HG02763 (cell line): Measurements from ENCODE around the gene DPH6.

ENCODE experiments used
- ATAC-seq: cut with Tn5 transposase; IDR thresholded peaks from one replicate; pipeline ENCODE4 v1.9.1; 2021; ENCODE audit warnings: mild to moderate bottlenecking, moderate library complexity; ENCODE audit not compliant: unreplicated experiment

DPH6 gene

DNA sequence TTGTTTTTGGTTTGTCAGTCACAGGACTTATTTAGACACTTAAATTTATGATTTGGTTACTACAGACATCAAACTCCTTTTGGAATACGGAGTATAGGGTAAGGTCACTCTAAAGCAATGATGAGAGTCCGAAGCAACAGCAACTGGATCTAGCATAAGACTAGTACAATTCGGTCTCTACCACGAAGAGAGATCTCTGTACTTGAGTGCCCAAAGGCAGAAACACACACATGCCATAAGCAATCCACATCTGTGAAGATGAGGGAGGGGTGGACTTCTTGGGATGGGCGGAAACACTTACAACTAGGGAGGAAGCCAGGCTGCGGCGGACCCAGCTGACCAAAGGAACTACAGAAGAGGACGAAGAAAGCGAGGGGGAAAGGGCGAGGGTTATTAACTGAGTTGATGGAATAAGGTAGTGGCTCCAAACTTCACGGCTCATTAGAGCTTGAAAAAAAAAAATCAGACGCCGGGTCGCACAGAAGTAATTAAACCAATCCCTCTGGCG is 595 bp downstream of the DPH6 start:
- peak; percentile 19 for ATAC-seq

DNA sequence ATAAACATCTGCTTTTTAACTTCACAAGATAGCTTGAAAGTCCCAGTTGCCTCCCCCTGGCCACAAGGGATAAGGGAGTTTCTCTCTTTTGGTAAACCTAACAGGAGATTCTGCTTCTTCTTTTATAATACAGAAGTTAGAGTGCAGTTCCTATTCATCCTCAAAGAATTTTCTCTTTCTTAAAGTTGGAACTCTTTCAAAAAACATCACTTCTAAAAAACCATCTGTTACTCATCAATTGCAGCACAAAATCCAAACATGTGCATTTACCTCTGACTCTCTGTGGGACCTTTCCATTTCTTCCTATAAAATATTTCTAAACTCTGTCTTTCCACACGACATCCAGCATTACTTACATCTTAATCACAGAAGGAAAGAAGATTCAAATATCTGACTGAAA is 5.1 kb downstream of the DPH6 start:
- no peak for ATAC-seq

DNA sequence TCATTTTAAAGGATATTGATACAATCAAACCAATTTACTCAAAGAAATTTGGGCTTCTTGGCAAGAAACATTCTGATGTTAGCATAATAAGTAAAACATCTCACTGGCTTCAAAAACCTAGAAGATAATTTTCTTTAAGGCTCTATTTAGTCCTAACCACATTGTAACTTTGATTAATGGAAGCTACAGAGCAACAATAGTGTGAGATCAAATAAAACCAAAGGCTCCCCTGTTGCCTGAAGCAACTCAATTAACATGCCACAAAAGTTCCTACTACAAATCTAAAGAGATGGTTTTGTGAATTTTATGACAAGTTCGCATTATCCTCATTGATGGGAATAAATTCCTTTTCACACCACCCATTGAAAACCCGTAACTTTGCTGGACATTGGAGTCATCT is 5.9 kb downstream of the DPH6 start:
- no peak for ATAC-seq

DNA sequence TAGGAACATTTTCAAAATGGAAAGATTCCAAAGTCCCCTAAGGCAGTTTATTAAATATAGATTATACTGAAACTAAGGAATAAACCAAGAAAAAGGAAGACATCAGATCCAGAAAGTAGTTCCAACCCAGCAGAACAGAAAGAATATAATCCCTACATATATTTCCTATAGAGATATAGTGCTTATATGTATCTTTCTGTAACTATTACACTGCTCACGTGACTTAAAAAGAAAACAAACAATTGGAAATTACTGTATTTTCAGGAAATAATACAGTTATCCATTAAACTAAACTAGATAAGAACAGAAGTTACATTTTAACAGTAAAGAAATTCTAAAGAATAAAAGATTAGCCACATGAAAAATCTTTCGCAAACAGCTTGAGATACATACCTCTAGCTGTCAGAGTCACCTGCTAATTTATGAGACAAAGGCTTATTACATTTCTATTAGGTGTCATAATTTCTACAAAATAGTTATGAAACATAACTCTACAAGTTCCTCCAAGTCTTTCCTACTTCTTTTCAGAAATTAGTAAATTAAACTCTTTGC is 10.5 kb downstream of the DPH6 start:
- ATAC-seq: no peak

DNA sequence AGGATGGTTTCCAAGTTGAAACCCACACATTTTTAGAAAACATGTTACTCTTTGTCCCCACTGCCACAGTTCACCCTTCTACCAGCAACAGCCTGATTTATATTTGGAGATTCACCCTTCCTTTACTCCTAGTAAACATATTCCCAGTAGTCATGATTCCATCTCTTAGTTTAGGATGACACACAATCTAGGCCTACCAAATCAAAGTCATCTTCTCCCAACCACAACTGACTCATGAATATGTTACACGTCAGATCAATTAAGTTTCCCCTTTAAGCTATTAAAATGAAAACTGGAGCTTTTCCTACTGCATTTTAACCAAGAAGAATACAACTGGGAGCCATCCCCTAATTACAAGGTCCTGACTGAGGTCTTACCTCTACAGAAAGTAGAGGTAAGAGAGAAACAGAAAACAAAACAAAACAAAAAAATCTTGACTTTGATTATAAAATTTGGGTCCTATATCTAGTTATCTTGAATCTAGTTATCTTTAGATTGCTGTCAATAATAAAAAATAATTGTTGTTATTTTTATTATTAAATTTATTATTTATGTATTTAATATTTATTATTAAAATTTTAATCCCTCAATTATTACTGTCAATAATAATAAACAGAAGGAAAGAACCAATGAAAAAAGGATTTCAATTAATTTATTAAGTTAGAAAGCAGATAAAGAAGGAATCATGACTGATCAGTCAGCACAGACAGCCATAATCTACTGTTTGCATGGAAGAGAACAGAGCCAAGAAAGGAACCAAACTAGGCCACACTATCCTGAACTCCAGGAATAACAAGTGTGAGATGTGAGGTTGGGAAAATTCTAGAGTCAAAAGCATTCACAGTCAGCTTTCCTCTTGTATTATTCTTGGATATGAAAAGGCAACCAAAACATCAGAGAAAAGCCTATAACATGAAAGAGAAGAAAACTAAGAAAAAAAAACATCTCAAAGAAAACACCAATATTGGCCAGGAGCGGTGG is 12.5 kb downstream of the DPH6 start:
- ATAC-seq: no peak

DNA sequence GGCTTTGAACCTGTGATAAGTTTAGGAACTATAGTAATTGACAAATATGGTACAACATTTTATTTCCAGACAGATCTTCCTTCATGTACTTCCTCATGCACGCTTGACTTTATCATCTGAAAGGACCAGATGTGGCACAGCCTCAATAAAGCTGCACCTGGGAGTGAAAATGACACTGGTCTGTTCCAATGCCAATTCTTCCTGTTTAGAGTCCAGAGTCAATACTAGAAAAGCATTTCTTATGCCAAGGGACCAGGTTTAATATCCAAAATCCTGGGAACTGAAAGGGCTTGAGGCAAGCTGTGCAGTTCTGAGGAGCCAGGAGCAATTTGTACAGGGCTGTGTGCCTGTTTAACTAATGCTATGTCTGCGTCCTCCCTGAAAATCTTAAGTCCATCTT is 15.3 kb downstream of the DPH6 start:
- no peak for ATAC-seq

DNA sequence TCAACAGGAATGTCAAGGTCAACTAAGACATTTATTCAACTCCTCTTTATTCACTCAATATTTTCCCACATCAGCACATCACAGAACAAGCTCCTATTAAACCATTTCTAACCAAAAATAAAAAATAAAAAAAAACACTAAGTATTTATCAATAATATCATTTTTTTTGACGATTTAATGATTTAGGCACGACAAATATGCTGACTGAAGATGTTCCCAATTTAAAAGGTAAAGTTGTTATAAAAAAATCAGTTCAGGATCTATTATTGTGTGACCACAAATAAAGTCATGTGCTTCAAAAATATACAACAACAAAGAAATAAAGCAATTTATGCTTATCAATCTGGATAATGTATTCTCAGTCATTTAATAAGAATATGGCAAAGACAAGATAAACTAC is 16.2 kb downstream of the DPH6 start:
- no peak for ATAC-seq

DNA sequence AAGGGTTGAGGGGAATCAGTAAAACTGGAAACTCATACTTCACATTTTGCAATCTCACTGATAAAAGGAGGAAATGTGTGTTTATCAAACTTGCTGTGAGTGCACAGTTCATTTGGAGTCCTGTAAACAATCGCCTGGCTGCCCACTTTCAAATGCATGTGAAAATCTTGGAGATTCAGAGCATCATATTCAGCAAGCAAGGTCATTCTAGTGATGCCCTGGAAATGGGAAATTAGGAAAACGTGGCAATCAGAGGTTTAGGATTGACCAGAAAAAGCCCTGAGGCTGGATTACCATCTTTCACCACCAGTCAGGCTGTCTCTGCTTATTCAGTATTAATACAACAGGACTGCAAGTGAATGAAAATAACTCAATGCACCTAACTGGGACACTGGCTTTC is 23.9 kb downstream of the DPH6 start:
- no peak for ATAC-seq

DNA sequence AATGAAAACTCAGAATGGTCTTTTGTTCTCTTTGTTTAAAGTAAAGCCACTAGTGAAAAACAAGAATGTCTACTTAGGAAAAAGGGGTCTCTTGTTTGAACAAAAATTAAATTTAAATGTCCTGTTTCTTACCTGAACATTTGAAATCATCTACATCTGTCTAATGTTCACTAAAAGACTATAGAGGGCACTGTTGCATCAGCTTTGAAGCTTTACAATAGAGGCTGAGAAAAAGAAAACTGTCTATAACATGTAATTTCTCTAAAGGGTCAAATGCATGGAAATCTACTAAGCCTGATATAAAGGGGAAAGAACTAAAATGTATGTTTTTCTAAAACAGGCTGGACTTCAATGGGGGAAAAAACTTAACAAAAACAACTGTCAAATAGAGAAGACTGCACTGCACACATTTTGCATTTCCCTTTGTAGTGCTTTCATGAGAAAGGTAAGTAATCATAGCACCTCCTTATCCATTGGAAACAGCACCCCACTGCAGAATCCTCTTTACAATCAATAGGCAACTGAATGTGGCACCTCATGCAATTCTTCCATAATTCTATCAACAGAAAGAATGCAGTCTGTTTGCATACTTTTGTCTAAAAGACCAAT is 26.3 kb downstream of the DPH6 start:
- peak; percentile 58 for ATAC-seq

DNA sequence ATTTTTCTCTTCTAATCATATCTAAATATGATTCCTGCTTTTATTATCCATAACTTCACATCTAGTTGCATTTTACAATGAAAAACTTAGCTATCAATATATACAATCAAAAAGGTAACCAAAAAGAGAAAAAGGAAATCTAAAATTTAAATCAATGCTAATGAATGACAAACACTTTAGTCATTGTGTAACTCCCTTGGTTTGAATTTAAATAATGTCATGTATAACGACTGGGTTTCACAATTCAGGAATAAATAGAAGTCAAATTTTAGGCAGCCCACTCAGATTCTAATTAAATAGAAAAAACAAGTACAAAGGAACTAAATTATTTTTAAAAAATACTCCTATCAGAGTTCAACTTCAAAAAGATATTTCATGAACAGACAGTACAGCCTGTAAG is 26.9 kb downstream of the DPH6 start:
- no peak for ATAC-seq

DNA sequence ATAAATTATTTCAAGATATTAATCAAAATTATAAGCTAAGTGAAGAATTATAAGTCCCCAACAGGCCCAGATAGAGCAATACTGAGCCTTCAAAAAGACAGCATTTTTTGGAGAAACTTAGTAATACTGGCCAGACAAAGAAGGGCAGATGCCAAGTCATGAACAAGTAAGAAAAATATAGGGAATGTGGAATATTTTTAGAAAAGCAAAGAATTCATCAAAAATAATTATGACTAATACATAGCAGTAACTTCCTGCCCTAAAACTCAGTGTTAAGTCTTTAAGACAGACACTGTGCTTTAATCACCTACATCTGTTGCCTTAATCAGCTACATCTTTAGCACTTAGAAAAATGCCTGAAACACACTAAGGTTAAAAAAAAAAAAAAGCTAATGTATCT is 31.2 kb downstream of the DPH6 start:
- no peak for ATAC-seq

DNA sequence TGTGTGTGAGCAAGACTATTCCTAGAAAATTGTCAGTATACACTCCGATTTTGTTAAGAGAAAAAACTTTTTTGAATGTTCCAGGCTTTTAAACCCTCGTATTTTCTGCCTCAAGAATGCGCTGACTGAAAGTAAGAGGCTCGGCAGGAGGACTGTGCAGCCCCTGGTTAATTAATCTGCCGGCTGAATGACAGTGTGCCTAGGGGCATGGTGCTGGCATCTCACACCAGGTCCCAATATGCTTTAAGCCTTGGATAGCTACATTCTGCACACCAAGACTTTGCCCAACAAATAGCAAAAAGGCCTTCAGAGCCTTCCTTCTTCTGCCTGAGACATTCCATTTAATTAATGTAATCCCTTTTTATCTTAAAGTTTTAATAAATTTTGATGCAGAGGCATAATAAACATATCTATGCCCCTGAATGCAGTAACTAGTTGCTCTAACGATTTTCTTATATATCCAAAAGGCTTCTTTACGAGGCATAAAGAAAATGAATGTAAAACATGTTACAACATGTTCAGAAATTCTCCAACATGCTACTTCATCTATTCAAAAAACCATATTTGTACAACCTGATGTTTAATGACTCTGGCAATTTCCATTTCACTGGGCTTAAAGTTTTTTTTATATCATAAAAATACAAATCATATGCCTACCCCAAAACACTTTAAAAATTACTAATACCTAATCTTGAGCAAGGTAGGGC is 37.9 kb downstream of the DPH6 start:
- no peak for ATAC-seq

DNA sequence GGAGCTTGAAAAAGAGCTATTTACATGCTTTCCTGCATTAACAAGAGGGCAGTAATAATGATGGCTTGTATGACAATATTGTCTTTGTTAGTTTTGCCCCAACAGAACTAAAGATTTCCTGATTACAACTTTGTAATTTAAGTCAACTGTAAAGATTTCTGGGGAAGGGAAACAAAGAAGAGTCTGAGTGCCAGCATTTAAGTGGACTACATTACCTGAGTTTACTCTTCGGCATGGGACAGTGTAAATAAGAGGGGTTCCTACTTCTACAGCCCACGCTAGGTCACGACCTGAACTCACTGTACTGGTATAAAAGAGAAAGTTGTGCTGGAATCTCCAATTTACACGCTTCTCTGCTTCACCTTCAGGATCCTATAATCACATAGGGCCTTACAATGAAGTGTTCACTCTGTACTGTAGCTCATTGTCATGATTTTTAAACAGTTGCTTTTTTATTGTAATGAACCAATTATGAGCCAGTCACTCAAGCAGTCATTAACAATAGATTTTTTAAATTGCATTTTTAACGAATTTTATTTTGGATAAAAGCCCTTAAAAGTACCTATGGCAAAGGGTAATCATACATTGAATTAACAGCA is 39.6 kb downstream of the DPH6 start:
- no peak for ATAC-seq

DNA sequence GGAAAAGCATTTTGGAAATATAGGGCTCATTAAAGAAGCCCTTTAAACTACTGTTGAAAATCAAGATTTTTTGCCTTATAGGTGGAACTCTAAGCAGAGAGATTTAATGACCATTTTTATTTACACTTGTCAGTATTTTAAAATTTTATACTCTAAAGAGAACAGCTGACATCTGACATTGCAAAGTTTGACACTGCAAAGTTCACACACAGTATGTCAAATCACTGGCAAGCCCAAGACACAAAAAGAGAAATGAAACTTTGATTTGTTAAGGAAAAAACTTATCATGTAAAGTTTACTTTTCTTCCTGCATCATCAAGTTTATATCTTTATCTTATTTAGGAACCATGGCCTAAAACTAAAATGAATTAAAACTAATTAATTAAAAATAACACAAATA is 40.2 kb downstream of the DPH6 start:
- no peak for ATAC-seq

DNA sequence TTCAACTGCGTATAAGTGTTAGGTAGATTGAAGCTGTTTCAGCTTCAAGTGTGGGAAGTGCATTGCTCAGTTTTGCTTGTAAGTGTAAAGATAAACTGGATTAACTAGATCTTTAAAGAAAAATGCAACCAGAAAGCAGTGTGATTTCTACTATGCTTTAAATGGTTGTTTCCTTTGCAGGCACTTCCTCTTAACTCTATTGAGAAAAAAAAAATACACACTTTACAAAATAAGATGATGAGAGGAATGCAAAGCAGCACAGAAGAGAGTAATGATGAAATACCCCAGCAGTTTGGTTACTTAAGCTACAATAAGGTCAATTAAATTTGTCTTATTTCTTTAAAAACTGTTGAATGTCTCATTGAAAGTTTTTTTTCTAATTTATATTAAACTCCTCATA is 40.8 kb downstream of the DPH6 start:
- ATAC-seq: no peak

DNA sequence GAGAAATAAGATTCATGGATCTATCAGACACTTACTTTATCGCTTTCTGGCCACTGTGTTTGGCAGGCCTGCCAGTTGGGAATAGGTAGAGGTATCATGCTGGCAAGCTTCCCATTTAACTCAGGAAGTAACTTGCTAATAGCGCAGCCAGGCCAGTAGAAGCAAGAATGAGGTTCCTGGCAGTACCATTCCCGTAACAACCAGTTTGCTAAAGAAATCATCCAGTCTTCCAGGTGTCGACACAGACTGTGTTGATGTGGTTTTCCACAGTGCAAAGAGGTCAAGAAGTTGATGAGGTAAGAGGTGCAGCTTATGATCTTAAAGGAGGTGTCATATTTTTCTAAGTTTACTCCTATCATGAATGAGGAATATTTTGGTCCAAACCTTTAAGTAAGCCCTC is 46.2 kb downstream of the DPH6 start:
- ATAC-seq: no peak

DNA sequence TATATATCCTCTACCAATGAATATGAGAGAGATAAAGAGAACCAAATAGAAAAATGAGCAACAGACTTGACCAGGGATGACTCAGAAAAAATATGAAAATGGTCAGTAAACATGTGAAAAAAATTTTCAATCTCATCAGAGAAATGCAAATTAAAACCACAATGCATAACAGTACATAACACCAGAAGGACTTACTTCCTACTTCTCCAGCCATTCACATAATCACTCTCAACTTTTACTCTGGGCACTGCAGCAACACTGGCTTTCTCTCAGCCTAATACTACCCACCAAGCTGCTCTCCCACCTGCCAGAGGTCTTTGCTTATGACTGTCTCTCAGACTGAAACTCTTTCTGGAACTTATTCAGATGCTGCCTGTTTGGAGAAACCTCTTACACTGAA is 49.4 kb downstream of the DPH6 start:
- peak; percentile 99 for ATAC-seq

DNA sequence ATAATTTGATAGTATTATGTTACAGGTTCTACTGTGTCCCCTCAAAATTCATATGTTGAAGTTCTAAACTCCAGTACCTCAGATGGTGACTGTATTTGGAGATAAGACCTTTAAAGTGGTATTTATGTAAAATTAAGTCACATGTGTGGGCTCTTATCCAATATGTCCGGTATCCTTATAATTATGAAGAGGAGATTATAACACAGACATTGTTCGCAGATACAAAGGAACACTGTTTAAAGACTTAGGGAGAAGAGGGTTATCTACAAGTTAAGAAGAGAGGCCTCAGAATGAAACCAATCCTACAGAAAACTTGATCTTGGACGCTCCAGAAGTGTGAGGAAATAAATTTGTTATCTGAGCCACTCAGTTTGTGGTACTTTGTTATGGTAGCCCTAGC is 50.9 kb downstream of the DPH6 start:
- ATAC-seq: no peak

DNA sequence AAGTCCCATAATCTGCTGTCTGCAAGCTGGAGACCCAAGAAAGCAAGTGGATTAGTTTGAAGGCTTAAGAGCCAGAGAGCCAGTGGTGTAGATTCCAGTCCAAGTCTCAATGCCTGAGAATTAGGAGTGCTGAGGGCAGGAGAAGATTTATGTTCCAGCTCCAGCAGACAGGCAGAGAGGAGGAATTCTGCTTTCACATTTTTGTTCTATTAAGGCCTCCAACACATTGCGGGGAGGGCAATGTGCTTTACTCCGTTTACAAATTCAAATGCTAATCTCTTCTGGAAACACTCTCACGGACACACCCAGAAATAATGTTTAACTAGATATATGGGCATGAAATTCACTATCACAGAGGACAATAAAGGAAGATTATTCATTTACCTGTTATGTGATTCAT is 54.0 kb downstream of the DPH6 start:
- ATAC-seq: no peak

DNA sequence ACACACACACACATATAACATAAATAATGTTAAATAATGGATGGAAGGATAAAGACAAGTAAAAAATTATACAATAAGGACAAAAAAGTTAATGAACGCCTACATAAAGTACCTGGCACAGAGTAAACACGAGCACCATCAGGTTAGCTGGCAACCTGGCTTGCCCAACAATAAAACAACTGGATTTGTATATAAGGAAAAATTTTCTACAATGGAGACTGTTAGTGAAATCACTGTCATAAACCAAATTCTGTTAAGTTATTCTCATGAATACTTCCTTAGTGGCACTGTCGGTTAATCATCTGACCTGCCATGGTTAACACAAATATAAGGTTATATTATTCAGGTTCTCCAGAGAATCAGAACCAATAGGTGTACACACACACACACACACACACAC is 54.8 kb downstream of the DPH6 start:
- no peak for ATAC-seq

DNA sequence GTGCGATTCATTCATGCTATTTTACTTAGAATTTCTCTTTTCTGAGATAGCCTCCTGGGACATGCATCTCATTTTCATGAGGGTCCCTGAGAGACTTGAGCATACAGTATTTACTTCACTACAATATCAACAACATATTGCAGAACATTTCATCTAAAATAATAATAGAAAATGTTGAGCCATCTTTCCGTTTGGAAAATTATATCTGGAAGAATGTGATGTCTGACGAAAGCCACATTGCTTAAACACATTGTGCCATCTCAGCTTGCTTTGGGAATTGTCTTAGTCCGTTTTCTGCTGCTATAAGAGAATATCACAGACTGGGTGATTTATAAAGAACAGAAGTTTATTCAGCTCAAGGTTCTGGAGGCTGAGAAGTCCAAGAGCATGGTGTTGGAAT is 55.5 kb downstream of the DPH6 start:
- no peak for ATAC-seq
